ENCODE measurements around the gene TUBA3C. TPM values are rescaled to one million over a fixed set of nuclear protein-coding genes. Genes with fewer than 3 reads are reported as not detected.

The TUBA3C gene
- total RNA-seq, 3 donors from 2014 or later (not counting 1 experiment from before 2014, with no cell fraction given): not detected

- 84% methylated on average over 9 of the region's 9 CpGs for WGBS (ENCODE audit: insufficient coverage)
- Histone ChIP-seq H3K27ac (ENCODE audit: low read length) (no peak overlapping the region), H3K27me3 (ENCODE audit: control insufficient read depth, insufficient read depth, low read length) (no peaks in the 10 kb centered on the region), H3K4me1 (ENCODE audit: control insufficient read depth, insufficient read depth, low read length) (peaks cover 9% of the 10 kb centered on the region), H3K9me3 (ENCODE audit: control insufficient read depth, insufficient read depth, low read length) (peaks cover 5% of the 10 kb centered on the region), H3K4me3 (ENCODE audit: low read length) (no peak overlapping the region), H3K36me3 (ENCODE audit: control insufficient read depth, insufficient read depth, low read length) (no peaks in the 10 kb centered on the region)
- H3K36me3 Mint-ChIP-seq: no peaks in the 10 kb centered on the region
- DNase-seq (no peak), ATAC-seq (no peak)
- TF ChIP-seq CTCF (IDR thresholded peaks at IDR 0.05): no peak
- peaks cover 4 to 6% of the 10 kb centered on the region in 2 donors for H3K9me3 Mint-ChIP-seq
- H3K4me3 Mint-ChIP-seq: no peak overlapping the region
- no peaks in the 10 kb centered on the region for H3K27me3 Mint-ChIP-seq (ENCODE audit: low read depth in 2 of 2)
- intact Hi-C loops (cut with micrococcal nuclease): no loop called here
- H3K4me1 Mint-ChIP-seq: peaks cover 0 to 4% of the 10 kb centered on the region in 2 donors
- H3K27ac Mint-ChIP-seq: no peak overlapping the region
Measured at GRCh38 chr13:19158526-19159174, 23.0 kb downstream of the TUBA3C start.

- H3K36me3 Mint-ChIP-seq: no peaks in the 10 kb centered on the region
- no peak for TF ChIP-seq CTCF (IDR thresholded peaks at IDR 0.05)
- peaks cover 5% of the 10 kb centered on the region for H3K9me3 ChIP-seq (ENCODE audit: control insufficient read depth, insufficient read depth, low read length)
- no peak for ATAC-seq
- H3K4me1 ChIP-seq (ENCODE audit: control insufficient read depth, insufficient read depth, low read length): peaks cover 9% of the 10 kb centered on the region
- no peaks in the 10 kb centered on the region for H3K27me3 ChIP-seq (ENCODE audit: control insufficient read depth, insufficient read depth, low read length)
- H3K4me1 Mint-ChIP-seq: peaks cover 0 to 4% of the 10 kb centered on the region in 2 donors
- H3K27ac Mint-ChIP-seq: no peak overlapping the region
- H3K27me3 Mint-ChIP-seq (ENCODE audit: low read depth in 2 of 2): no peaks in the 10 kb centered on the region
- peaks cover 2 to 3% of the 10 kb centered on the region in 2 donors for H3K9me3 Mint-ChIP-seq
- H3K4me3 Mint-ChIP-seq: no peak overlapping the region
- no peak overlapping the region for H3K27ac ChIP-seq (ENCODE audit: low read length)
- no peak overlapping the region for H3K4me3 ChIP-seq (ENCODE audit: low read length)
- intact Hi-C loops (cut with micrococcal nuclease): no loop called here
- no peaks in the 10 kb centered on the region for H3K36me3 ChIP-seq (ENCODE audit: control insufficient read depth, insufficient read depth, low read length)
- no peak for DNase-seq
- 67% methylated on average over 5 of the region's 6 CpGs for WGBS (ENCODE audit: insufficient coverage)
Measured at GRCh38 chr13:19158006-19158405, 23.6 kb downstream of the TUBA3C start.

- WGBS (ENCODE audit: insufficient coverage): 86% methylated on average over 1 of the region's 2 CpGs
Measured at GRCh38 chr13:19157461-19157860, 24.2 kb downstream of the TUBA3C start.

More at GRCh38 chr13:19157461-19157860, 24.2 kb downstream of the TUBA3C start:
- Histone ChIP-seq H3K27ac (ENCODE audit: low read length) (no peak overlapping the region), H3K4me3 (ENCODE audit: low read length) (no peak overlapping the region), H3K36me3 (ENCODE audit: control insufficient read depth, insufficient read depth, low read length) (no peaks in the 10 kb centered on the region), H3K27me3 (ENCODE audit: control insufficient read depth, insufficient read depth, low read length) (no peaks in the 10 kb centered on the region), H3K4me1 (ENCODE audit: control insufficient read depth, insufficient read depth, low read length) (peaks cover 9% of the 10 kb centered on the region), H3K9me3 (ENCODE audit: control insufficient read depth, insufficient read depth, low read length) (peaks cover 5% of the 10 kb centered on the region)
- no peaks in the 10 kb centered on the region for H3K36me3 Mint-ChIP-seq
- DNase-seq (no peak), ATAC-seq (no peak)
- no peak for TF ChIP-seq CTCF (IDR thresholded peaks at IDR 0.05)
- H3K4me3 Mint-ChIP-seq: no peak overlapping the region
- H3K27me3 Mint-ChIP-seq (ENCODE audit: low read depth in 2 of 2): no peaks in the 10 kb centered on the region
- intact Hi-C loops (cut with micrococcal nuclease): no loop called here
- peaks cover 0 to 4% of the 10 kb centered on the region in 2 donors for H3K4me1 Mint-ChIP-seq
- H3K9me3 Mint-ChIP-seq: peaks cover 2 to 3% of the 10 kb centered on the region in 2 donors
- H3K27ac Mint-ChIP-seq: no peak overlapping the region
